HFF-Myc (cell line): ENCODE results near the gene BACE2.
"Not testable (repeated sequence)": the region's sequence is repeated elsewhere in the genome, so short reads cannot be mapped to it uniquely, and the experiment has no call there.

Experiments
- DNase-seq: peaks from one replicate; pipeline ENCODE4 v3.0.0-alpha.2; 2011; ENCODE audit warnings: low read depth; ENCODE audit errors: extremely low read depth
- H3K4me3 ChIP-seq: replicated peaks from 2 replicates; pipeline ENCODE4 v1.5.1; 2011; ENCODE audit warnings: low read depth, mild to moderate bottlenecking, control low read depth, low read length
- TF ChIP-seq, protein P1 (sequence below): IDR thresholded peaks from 2 replicates; pipeline ENCODE4 v1.5.1; 2012; ENCODE audit warnings: mild to moderate bottlenecking, low read depth, low read length, control low read depth; ENCODE audit errors: missing control alignments

Gene BACE2

DNA sequence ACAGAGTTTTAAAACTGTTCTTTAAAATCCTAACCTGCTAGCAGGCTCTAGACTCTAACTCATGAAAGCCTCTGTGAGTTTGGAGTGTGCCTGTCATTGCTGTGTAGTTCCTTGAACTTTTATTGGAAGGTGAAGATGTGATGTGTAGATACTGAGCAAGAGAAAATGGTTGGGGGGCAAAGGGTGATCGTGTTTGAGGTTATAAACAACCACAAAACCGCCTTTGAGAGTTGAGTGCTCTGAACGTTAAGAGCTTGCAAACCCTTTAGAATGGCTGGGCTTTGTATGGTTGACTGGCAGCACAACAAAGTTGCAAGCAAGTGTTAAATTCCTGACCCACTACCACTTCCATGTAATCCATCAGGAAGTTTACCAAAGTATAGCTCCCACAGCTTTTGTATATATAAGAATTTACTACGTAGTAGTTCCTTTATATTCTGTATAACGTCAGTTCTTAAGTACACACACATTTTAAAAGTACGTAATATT, 19.6 kb downstream of the BACE2 start:
- H3K4me3 ChIP-seq: no peak overlapping the region
- no peak for DNase-seq
- TF ChIP-seq, protein P1, sequence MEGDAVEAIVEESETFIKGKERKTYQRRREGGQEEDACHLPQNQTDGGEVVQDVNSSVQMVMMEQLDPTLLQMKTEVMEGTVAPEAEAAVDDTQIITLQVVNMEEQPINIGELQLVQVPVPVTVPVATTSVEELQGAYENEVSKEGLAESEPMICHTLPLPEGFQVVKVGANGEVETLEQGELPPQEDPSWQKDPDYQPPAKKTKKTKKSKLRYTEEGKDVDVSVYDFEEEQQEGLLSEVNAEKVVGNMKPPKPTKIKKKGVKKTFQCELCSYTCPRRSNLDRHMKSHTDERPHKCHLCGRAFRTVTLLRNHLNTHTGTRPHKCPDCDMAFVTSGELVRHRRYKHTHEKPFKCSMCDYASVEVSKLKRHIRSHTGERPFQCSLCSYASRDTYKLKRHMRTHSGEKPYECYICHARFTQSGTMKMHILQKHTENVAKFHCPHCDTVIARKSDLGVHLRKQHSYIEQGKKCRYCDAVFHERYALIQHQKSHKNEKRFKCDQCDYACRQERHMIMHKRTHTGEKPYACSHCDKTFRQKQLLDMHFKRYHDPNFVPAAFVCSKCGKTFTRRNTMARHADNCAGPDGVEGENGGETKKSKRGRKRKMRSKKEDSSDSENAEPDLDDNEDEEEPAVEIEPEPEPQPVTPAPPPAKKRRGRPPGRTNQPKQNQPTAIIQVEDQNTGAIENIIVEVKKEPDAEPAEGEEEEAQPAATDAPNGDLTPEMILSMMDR: no peak

DNA sequence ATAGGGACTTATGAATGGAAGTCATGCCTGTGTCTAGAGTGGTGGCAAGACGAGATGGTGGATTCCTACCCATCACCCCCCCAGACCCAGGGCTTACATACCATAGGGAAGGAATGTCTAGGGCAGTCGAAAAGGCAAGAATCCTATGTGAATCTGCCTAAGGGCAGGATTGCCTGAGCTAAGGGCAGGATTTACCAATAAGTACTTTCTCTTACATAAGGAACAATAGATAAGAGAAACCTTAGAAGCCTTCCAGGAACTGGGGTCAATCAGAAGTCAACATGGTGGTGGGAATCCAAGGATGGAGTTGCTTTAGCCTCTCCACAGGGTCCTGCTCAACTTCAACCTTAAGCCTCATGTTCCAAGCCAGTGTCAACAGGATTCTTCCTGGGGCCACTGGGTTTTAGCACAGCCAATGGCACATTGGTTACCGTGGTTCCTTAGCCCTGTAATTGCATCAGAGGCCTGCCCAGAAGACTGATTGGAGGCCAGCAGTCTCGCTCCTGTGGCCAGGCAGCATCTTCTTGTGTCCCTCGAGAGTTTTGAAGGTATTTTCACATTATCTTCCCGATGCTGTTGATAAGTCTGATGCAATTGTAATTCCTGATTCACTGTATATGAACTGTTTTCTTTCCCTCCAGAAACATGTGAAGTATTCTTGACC, 20.7 kb downstream of the BACE2 start:
- TF ChIP-seq, protein P1: no peak
- no peak overlapping the region for H3K4me3 ChIP-seq
- no peak for DNase-seq

DNA sequence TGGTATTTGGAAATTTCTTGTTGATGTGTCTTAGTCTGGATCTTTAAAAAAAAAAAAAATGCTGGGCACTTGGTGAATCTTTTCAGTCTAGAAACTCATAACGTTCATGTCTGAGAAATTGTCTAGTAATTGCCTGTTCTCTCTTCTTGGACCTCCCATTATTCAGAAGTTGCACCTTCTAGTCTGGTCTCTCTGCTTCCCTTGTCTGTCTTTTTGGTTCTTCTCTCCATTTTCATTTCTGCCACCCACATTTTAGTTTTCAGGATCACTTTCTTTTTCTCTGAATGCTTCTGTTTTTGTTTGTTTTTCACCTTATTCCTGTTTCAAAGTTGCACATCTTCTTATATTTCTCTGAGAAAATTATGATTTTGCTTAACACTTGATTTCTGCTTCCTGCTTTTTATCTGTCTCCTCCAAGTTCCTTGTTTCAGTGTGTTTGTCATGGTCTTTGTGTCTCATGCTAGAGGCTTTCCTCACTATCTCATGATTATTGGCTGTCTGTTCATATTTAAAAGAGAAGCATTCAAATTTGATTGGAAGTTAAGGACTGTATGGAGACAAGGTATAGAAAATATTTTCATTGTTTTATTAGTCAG, 21.3 kb downstream of the BACE2 start:
- DNase-seq: no peak
- TF ChIP-seq, protein P1: no peak
- H3K4me3 ChIP-seq: no peak overlapping the region

- H3K4me3 ChIP-seq: not testable (repeated sequence)
Observed at GRCh38 chr21:41192552-41192951, 24.6 kb downstream of the BACE2 start.

DNA sequence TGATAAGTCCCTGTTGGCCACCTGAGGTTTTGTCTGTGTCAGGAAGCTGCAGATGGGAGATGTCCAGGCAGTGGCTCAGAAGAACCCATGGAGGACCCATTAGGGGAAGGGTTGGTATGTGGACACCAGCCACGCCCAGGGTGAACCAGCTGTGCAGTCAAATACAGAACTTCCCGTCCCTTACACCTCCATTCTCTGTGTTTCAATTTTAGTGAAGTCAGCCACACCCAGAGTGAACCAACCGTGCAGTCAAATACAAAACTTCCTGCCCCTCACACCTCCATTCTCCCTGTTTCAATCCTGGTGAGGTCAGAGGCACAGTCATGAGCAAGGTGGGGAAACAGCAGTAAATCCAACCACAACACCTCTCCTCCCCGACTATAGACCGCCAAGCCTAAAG, 27.4 kb downstream of the BACE2 start:
- DNase-seq: no peak

More at GRCh38 chr21:41192552-41192951, 24.6 kb downstream of the BACE2 start:
- not testable (repeated sequence) for DNase-seq

GRCh38 chr21:41196993-41197392, 29.0 kb downstream of the BACE2 start:
- no peak overlapping the region for H3K4me3 ChIP-seq
- DNase-seq: no peak
- TF ChIP-seq, protein P1: no peak

More for the DNA sequence above, 27.4 kb downstream of the BACE2 start:
- TF ChIP-seq, protein P1: no peak
- H3K4me3 ChIP-seq: no peak overlapping the region

- H3K4me3 ChIP-seq: no peak overlapping the region
- DNase-seq: no peak
- TF ChIP-seq, protein P1: no peak
Observed at GRCh38 chr21:41197582-41197981, 29.6 kb downstream of the BACE2 start.

GRCh38 chr21:41198647-41199046, 30.7 kb downstream of the BACE2 start:
- not testable (repeated sequence) for DNase-seq, H3K4me3 ChIP-seq
